ENCODE results near the gene DRD4. TPM values are rescaled to one million over a fixed set of nuclear protein-coding genes. Genes with fewer than 3 reads are reported as not detected.

Gene DRD4
- total and polyA plus RNA-seq, 12 donors: 0.28 to 1.3 (median 0.47) TPM; not detected in 3

DNA sequence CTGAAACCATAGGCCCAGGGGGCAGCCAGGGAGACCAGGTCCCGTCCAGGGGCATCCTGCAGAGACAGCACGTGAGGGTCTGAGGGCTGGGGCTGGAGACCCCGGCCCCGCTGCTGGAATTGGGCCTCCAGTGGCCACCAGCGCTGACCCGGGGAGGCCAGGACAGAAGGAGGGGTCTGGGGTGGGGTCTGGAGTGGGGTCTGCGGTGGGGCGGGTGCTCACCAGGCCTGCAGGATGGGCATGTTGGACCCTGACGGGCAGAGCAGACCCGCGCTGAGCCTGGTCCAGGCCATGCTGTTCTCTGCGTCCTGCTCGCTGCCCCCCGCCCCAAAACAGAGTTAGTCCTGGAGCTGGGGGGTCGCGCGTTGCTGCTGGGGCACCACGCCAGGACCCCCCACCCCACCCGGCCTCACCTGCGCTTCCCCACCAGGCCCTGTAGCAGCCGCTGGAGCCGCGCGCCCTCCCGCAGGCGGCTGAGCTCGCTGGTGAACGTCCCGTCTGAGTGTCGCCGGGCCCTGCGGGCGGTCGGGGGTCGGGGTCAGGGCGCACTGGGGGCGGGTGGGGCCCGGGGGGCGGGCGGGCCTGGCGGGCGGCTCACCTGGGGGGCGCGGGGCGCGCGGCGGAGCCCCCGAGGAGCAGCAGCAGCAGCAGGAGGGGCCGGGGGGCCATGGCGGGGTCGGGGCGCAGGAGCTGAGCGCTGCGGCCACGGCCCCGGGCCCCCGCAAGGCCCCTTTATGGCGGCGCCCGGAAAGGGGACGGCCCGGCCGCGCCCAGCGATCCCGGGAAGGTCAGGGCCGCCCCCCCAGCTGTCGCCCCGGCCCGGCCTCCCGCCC lies 10.4 kb upstream of the DRD4 start, which contains the start of gene SCT:
Gene SCT (minus strand): TSS at position 707 of the 833 bp plus-strand sequence. CDS start 38 bp downstream, at position 669.
- no peaks in the 10 kb centered on the region for H3K36me3 ChIP-seq (replicated peaks in 1 of 2)
- H3K9me3 ChIP-seq (replicated peaks in 1 of 3): no peaks in the 10 kb centered on the region
- no peak within 1 kb of the TSS for H3K4me3 ChIP-seq
- no peak within 1 kb of the TSS for H3K27ac ChIP-seq
- 8 to 58% (median 11%) methylated on average over 4 to 71 of the region's 72 CpGs; no CpG with 5 or more reads in 1 of the 4 donors for WGBS, 4 donors
- H3K27me3 ChIP-seq: no peaks in the 10 kb centered on the region
- H3K4me1 ChIP-seq (replicated peaks in 1 of 2): peaks cover 0 to 6% of the 10 kb centered on the region in 2 donors
- peak in 1 of 7 donors; percentile 18 for DNase-seq
- intact Hi-C loops (cut with DNase I): no loop called here
- no peak for TF ChIP-seq POLR2A (IDR thresholded peaks at IDR 0.05)
- TF ChIP-seq, protein P1, sequence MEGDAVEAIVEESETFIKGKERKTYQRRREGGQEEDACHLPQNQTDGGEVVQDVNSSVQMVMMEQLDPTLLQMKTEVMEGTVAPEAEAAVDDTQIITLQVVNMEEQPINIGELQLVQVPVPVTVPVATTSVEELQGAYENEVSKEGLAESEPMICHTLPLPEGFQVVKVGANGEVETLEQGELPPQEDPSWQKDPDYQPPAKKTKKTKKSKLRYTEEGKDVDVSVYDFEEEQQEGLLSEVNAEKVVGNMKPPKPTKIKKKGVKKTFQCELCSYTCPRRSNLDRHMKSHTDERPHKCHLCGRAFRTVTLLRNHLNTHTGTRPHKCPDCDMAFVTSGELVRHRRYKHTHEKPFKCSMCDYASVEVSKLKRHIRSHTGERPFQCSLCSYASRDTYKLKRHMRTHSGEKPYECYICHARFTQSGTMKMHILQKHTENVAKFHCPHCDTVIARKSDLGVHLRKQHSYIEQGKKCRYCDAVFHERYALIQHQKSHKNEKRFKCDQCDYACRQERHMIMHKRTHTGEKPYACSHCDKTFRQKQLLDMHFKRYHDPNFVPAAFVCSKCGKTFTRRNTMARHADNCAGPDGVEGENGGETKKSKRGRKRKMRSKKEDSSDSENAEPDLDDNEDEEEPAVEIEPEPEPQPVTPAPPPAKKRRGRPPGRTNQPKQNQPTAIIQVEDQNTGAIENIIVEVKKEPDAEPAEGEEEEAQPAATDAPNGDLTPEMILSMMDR (IDR thresholded peaks at IDR 0.05): no peak

DNA sequence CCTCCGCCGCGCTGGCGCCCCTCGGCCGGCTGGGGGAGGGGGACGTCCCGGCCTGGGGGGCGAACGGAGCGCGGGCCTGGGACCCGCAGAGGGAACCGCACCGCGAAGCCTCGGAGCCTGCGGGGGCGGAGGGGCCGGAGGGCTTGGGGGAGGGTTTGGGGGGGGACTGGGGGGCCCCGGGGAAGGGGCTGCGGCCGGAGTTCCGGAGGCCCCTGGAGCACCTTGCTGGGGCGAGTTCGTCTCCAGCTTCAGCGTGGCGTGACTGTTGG lies 9.8 kb upstream of the DRD4 start:
- TF ChIP-seq, protein P1 (IDR thresholded peaks at IDR 0.05): no peak
- no peak for TF ChIP-seq POLR2A (IDR thresholded peaks at IDR 0.05)
- no peak for DNase-seq
- Histone ChIP-seq H3K9me3 (replicated peaks in 1 of 3) (no peaks in the 10 kb centered on the region), H3K36me3 (replicated peaks in 1 of 2) (no peaks in the 10 kb centered on the region), H3K27me3 (no peaks in the 10 kb centered on the region), H3K4me3 (no peak overlapping the region), H3K4me1 (replicated peaks in 1 of 2) (peaks cover 0 to 6% of the 10 kb centered on the region in 2 donors), H3K27ac (no peak overlapping the region)
- intact Hi-C loops (cut with DNase I): no loop called here
- 19 to 83% (median 35%) methylated on average over 2 to 27 of the region's 28 CpGs; no CpG with 5 or more reads in 1 of the 4 donors for WGBS, 4 donors

DNA sequence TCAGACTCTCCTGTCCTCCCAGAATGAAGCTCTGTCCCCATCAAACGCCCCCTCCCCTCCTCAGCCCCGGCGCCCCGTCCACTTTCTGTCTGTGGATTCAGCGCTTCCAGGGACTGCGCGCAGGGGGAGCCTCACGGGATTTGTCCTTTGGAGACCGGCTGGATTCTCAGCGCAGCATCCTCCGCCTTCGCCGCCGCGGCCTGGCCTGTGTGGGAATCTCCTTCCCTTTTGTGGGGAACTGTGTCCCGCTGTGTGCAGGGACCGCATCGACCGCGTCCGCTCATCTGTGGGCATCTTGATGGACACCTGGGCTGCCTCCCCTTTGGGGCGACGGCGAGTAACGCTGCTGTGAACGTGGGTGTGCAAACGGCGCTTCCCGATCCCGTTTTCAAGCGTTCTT lies 9.0 kb upstream of the DRD4 start:
- Histone ChIP-seq H3K4me3 (no peak overlapping the region), H3K27ac (no peak overlapping the region), H3K36me3 (replicated peaks in 1 of 2) (no peaks in the 10 kb centered on the region), H3K4me1 (replicated peaks in 1 of 2) (peaks cover 0 to 6% of the 10 kb centered on the region in 2 donors), H3K27me3 (no peaks in the 10 kb centered on the region), H3K9me3 (replicated peaks in 1 of 3) (no peaks in the 10 kb centered on the region)
- intact Hi-C loops (cut with DNase I): no loop called here
- DNase-seq: no peak
- TF ChIP-seq, protein P1 (IDR thresholded peaks at IDR 0.05): no peak
- no peak for TF ChIP-seq POLR2A (IDR thresholded peaks at IDR 0.05)
- 95 to 98% (median 97%) methylated on average over 19 to 31 of the region's 31 CpGs for WGBS, 4 donors

DNA sequence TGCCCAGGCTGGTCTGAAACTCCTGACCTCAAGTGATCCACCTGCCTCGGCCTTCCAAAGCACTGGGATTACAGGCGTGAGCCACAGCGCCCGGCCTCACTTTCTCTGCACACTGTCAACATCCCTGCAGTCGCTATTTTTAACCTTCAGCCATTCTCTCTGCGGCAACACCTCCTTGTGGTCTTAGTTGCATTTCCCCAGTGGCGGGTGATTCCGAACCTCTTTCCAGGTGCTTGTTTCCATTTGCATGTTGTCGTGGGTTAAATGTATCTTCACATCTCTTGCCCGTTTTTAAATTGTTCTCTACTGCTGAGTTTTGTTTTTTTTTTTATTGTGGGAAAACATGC lies 7.9 kb upstream of the DRD4 start:
- Histone ChIP-seq H3K4me3 (no peak overlapping the region), H3K27ac (no peak overlapping the region), H3K36me3 (replicated peaks in 1 of 2) (no peaks in the 10 kb centered on the region), H3K9me3 (replicated peaks in 1 of 3) (no peaks in the 10 kb centered on the region), H3K4me1 (replicated peaks in 1 of 2) (peaks cover 0 to 6% of the 10 kb centered on the region in 2 donors), H3K27me3 (no peaks in the 10 kb centered on the region)
- TF ChIP-seq, protein P1 (IDR thresholded peaks at IDR 0.05): no peak
- TF ChIP-seq POLR2A (IDR thresholded peaks at IDR 0.05): no peak
- 64 to 72% (median 67%) methylated on average over 10 of the region's 10 CpGs for WGBS, 4 donors
- no peak for DNase-seq
- intact Hi-C loops (cut with DNase I): no loop called here
